Measurements from ENCODE around the gene POLN. TPM values are rescaled to one million over a fixed set of nuclear protein-coding genes. Genes with fewer than 3 reads are reported as not detected.
"Not testable (repeated sequence)": the region's sequence is repeated elsewhere in the genome, so short reads cannot be mapped to it uniquely, and the experiment has no call there.

The POLN gene
- total RNA-seq, 4 donors from 2014 or later: 0.91 to 8.0 (median 1.2) TPM

DNA sequence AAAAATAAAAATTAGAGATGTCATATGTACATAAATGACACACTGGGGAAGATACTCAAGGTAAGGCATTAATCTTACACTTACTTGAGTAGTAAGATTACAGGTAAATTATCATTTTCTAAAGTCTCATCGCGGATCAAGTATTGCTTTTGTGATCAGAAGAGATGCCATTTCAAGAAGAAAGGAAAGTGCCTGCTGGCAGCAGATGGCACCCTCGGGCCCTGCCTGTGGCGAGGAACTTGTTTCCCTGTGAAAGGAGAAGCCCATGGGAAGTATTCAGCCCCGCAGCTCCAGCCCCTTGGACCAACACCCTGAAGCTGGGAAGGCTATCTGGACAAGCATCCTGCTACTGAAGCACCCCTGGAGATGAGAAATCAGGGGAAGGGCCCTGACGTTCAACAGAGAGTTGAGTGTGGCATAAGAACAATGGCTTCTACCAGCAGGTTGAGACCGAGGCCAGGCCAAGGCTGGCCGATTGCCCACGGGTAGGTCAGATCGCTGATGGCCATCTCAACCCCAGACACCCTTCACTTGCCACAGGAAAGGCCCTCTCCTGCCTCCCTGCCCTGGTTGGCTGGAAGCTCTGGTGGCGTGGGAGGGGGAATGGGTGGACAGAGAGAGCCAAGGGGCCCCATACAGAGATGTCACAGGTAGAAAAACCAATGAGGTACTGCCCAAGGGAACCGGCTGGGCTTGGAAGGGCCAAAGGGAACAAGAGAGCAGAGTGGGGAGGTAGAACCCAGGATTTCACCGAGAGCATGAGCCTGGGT lies 38.8 kb upstream of the POLN start:
- Histone ChIP-seq H3K36me3 (no peaks in the 10 kb centered on the region), H3K4me3 (no peak overlapping the region), H3K9me3 (no peaks in the 10 kb centered on the region), H3K27ac (no peak overlapping the region), H3K27me3 (no peaks in the 10 kb centered on the region), H3K4me1 (no peaks in the 10 kb centered on the region)
- WGBS: 86% methylated on average over 12 of the region's 13 CpGs
- no peak for DNase-seq (ENCODE audit: low spot score in 2 of 2)
- TF ChIP-seq EP300 (IDR thresholded peaks at IDR 0.05): no peak
- TF ChIP-seq POLR2AphosphoS5 (IDR thresholded peaks at IDR 0.05): no peak
- TF ChIP-seq, protein P1, sequence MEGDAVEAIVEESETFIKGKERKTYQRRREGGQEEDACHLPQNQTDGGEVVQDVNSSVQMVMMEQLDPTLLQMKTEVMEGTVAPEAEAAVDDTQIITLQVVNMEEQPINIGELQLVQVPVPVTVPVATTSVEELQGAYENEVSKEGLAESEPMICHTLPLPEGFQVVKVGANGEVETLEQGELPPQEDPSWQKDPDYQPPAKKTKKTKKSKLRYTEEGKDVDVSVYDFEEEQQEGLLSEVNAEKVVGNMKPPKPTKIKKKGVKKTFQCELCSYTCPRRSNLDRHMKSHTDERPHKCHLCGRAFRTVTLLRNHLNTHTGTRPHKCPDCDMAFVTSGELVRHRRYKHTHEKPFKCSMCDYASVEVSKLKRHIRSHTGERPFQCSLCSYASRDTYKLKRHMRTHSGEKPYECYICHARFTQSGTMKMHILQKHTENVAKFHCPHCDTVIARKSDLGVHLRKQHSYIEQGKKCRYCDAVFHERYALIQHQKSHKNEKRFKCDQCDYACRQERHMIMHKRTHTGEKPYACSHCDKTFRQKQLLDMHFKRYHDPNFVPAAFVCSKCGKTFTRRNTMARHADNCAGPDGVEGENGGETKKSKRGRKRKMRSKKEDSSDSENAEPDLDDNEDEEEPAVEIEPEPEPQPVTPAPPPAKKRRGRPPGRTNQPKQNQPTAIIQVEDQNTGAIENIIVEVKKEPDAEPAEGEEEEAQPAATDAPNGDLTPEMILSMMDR (IDR thresholded peaks at IDR 0.05): no peak
- TF ChIP-seq POLR2A (IDR thresholded peaks at IDR 0.05): no peak

DNA sequence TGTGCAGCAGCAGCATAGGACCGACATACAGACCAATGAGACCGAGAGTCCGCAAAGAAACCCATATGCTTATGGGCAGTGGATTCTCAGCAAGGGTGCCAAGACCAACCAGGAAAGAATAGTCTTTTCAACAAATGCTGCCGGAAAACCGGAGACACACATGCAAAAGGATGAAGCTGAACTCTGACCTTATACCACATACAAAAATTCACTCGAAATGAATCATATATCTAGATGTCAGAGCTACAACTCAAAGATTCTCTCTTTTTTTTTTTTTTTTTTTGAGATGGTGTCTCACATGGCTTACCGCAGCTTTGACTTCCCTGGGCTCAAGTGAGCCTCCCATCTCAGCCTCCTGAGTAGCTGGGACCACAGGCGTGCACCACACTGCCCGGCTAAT lies 36.0 kb upstream of the POLN start:
- no peak overlapping the region for H3K4me3 ChIP-seq
- no peaks in the 10 kb centered on the region for H3K9me3 ChIP-seq
- H3K27me3 ChIP-seq: no peaks in the 10 kb centered on the region
- 84% methylated on average over 9 of the region's 9 CpGs for WGBS
- TF ChIP-seq POLR2A (IDR thresholded peaks at IDR 0.05): no peak
- TF ChIP-seq EP300 (IDR thresholded peaks at IDR 0.05): no peak
- TF ChIP-seq, protein P1 (IDR thresholded peaks at IDR 0.05): no peak
- TF ChIP-seq POLR2AphosphoS5 (IDR thresholded peaks at IDR 0.05): no peak
- H3K27ac ChIP-seq: no peak overlapping the region
- no peaks in the 10 kb centered on the region for H3K36me3 ChIP-seq
- H3K4me1 ChIP-seq: no peaks in the 10 kb centered on the region
- no peak for DNase-seq (ENCODE audit: low spot score in 2 of 2)

DNA sequence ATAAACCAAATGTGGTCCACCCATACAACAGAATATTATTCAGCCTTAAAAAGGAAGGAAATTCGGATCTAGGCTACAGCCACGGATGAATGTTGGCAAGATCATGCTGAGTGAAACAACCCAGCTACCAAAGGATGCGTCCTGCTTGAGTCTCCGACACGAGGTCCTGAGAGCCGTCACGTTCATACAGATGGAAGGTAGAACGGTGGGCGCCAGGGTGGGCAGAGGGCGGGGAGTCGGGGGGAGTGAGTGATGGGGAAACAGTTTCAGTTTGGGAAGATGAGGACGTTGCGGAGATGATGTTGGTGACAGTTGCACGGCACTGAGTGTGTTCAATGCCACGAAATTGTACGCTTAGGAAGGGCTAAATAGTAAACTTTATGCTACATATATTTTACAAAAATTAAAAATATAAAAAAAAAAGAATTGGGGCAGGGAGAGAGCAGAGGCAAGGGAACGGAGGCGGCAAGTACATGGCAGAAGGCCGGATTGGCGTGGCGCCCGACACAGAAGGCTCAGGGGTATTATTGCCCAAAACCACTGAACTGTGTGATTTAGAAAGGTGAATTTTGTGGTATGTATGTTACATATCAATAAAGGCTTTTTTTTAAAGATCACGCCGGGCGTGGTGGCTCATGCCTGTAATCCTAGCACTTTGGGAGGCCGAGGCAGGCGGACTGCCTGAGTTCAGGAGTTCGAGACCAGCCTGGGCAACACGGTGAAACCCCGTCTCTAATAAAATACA lies 34.8 kb upstream of the POLN start:
- H3K27me3 ChIP-seq: no peaks in the 10 kb centered on the region

DNA sequence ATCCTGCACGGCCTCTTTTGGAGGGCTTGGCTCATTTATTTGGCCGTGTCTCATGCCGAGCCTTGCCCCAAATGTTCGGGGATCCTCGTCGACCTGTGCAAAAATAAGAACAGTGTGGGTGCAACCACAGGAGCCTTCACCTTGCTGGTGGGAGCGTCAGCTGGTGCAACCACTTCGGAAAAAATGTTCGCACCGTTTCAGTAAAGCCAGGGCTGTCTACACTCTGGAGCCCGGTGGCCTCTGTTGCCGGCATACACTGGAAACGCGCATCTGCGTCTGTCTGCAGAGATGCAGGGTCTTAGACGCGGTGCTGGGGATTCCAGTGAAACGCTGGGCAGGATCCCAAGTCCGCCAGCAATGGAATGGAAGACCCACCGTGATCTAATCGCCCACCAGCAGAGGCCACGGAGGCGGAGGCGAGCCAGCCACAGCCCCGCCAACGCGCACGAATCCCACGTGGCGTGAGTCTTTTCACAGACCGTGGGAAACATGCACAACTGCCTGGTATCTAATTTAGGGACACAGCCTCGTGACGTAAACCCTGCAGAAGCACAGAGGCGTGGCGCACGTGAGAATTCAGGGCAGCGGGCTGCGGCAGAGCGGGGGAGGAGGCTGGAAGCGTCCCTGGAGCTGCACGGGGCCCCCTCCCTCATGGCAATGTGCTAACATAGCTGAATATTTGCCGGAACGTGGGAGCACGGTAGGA lies 33.8 kb upstream of the POLN start:
- Histone ChIP-seq H3K9me3 (no peaks in the 10 kb centered on the region), H3K4me3 (no peak overlapping the region), H3K27me3 (no peaks in the 10 kb centered on the region), H3K36me3 (peaks cover 10% of the 10 kb centered on the region), H3K27ac (no peak overlapping the region), H3K4me1 (no peaks in the 10 kb centered on the region)
- DNase-seq (ENCODE audit: low spot score in 2 of 2): no peak
- WGBS: 93% methylated on average over 44 of the region's 44 CpGs
- TF ChIP-seq POLR2AphosphoS5 (IDR thresholded peaks at IDR 0.05) (no peak), EP300 (IDR thresholded peaks at IDR 0.05) (no peak)

More for the DNA sequence above, 34.8 kb upstream of the POLN start:
- no peak overlapping the region for H3K27ac ChIP-seq
- H3K9me3 ChIP-seq: no peaks in the 10 kb centered on the region
- H3K36me3 ChIP-seq: peaks cover 4% of the 10 kb centered on the region
- H3K4me3 ChIP-seq: no peak overlapping the region
- H3K4me1 ChIP-seq: no peaks in the 10 kb centered on the region
- WGBS: 95% methylated on average over 30 of the region's 30 CpGs
- DNase-seq (ENCODE audit: low spot score in 2 of 2): no peak
- TF ChIP-seq POLR2AphosphoS5 (IDR thresholded peaks at IDR 0.05) (no peak), EP300 (IDR thresholded peaks at IDR 0.05) (no peak), POLR2A (IDR thresholded peaks at IDR 0.05) (no peak)
- TF ChIP-seq, protein P1 (IDR thresholded peaks at IDR 0.05): no peak

DNA sequence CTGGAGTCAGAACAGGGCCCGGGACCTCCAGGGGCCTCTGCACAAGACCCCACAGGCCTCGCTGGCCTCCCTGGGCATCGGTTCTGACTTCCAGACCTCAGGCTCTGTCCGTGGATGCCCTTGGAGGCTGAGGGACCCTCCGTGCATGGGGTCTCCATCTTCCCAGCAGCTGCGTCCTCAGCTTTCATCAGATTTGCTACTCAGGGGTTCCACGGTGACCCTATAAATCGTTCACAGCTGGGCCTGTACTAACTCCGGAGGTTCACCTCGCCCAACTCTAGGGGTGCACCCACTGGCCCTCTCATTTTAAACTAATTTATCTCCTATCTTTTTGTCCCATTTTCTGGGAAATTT lies 33.1 kb upstream of the POLN start:
- not testable (repeated sequence) for H3K9me3 ChIP-seq; H3K4me1 ChIP-seq; DNase-seq (ENCODE audit: low spot score in 2 of 2); H3K4me3 ChIP-seq; H3K27ac ChIP-seq; H3K27me3 ChIP-seq
- H3K36me3 ChIP-seq: peaks cover 10% of the 10 kb centered on the region
- 92% methylated on average over 8 of the region's 10 CpGs for WGBS
